ENCODE data around the gene LRG1.
A peak's percentile ranks its signal among the peaks of the same experiment; 100 is the strongest.
"Not testable (repeated sequence)": the region's sequence is repeated elsewhere in the genome, so short reads cannot be mapped to it uniquely, and the experiment has no call there.

Gene LRG1

GRCh38 chr19:4550018-4550417 is 10.2 kb upstream of the LRG1 start:
- TF ChIP-seq, protein P1, sequence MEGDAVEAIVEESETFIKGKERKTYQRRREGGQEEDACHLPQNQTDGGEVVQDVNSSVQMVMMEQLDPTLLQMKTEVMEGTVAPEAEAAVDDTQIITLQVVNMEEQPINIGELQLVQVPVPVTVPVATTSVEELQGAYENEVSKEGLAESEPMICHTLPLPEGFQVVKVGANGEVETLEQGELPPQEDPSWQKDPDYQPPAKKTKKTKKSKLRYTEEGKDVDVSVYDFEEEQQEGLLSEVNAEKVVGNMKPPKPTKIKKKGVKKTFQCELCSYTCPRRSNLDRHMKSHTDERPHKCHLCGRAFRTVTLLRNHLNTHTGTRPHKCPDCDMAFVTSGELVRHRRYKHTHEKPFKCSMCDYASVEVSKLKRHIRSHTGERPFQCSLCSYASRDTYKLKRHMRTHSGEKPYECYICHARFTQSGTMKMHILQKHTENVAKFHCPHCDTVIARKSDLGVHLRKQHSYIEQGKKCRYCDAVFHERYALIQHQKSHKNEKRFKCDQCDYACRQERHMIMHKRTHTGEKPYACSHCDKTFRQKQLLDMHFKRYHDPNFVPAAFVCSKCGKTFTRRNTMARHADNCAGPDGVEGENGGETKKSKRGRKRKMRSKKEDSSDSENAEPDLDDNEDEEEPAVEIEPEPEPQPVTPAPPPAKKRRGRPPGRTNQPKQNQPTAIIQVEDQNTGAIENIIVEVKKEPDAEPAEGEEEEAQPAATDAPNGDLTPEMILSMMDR (IDR thresholded peaks at IDR 0.05; ENCODE audit: borderline replicate concordance, insufficient read depth, low read depth, low read length) = no peak
- H3K4me3 ChIP-seq (ENCODE audit: low read depth, low read length) = no peak overlapping the region

GRCh38 chr19:4548238-4548584 is 8.4 kb upstream of the LRG1 start:
- TF ChIP-seq, protein P1 (IDR thresholded peaks at IDR 0.05; ENCODE audit: borderline replicate concordance, insufficient read depth, low read depth, low read length) = no peak
- H3K4me3 ChIP-seq (ENCODE audit: low read depth, low read length) = no peak overlapping the region

- no peak overlapping the region for H3K4me3 ChIP-seq (ENCODE audit: low read depth, low read length)
- TF ChIP-seq, protein P1 (IDR thresholded peaks at IDR 0.05; ENCODE audit: borderline replicate concordance, insufficient read depth, low read depth, low read length) = peak; percentile 51
These were observed 7.7 kb upstream of the LRG1 start for GRCh38 chr19:4547303-4548237.

DNA sequence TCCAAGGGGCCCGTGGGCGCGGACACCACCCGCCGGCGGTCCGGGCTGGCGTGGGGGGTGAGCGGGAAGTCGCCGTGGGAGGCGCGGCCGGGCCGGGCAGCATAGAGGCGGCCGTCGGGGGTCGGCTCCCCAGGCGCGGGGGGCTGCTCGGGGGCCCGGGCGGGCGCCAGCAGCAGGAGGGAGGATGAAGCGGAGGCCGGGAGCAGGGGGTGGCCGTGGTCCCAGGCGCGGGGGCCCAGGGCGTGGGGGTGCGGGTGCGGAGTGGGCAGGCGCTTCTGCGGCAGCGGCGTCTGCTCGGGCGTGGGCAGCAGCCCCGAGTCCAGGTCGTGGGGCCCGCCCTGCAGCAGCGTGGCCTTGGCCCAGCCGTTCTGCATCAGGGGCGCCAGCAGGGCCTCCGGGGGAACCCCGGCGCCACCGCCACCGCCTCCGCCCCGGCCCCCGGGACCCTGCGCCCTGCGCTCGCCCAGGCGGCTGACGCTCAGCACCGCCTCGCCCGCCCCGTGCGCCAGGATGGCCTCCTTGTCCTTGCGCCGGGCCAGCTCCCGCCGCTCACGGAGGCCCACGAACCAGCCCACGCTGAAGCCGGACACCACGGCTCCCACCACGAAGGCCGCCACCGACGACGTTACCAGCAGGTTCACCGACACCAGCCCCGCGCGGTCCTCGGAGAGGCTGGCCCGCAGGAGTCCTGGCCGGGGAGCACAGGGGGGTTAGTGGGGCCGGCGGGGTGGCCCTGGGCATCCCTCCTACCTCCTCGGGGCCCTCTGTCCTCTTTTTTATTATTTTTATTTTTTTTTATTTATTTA is 4.2 kb upstream of the LRG1 start:
- TF ChIP-seq, protein P1 (IDR thresholded peaks at IDR 0.05; ENCODE audit: borderline replicate concordance, insufficient read depth, low read depth, low read length) = no peak
- no peak overlapping the region for H3K4me3 ChIP-seq (ENCODE audit: low read depth, low read length)

DNA sequence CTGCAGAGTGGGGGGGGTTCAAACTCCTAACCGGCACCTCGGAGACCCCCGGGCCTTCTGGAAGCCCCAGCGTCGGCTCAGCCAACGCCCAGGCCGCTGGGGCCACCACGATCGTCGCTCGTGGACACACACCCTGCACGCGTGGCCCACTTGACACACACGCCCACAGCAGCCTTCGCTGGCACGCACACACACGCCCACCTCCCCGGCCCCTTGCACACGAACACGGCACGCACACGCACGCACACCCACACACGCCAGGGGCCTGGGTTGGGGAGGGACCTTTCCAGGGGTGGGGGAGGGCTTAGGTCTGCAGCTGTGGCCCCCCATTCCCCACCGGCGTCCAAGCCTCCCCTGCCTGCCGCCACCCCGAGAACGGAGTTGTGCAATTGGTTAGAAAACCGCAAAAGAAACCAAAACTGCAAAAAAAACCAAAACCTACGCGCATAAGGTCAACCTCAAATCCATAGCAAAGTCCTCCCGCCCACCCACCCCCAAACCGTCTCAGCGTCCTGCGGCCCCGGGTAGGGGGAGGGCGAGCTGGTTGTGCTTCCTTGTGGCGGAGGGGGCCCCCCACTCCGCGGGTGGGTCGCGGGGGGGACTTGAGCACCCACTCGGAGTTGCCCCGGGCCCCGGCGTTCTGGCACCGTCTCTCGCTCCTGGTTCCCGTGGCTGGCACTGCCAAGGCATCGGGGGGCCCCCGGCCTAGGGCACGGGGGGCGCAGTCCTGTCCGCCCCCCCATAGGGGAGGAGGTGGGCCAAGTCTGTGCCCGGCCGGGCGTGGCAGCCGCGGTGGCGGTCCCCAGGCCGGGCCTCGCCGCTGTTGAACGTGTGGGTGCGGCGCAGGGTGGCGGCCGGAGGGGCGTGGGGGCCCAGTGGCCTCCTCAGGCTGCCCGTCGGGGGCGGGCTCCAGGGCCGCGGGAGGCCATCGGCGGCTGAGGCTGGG is 3.3 kb upstream of the LRG1 start:
- no peak overlapping the region for H3K4me3 ChIP-seq (ENCODE audit: low read depth, low read length)
- TF ChIP-seq, protein P1 (IDR thresholded peaks at IDR 0.05; ENCODE audit: borderline replicate concordance, insufficient read depth, low read depth, low read length) = no peak

DNA sequence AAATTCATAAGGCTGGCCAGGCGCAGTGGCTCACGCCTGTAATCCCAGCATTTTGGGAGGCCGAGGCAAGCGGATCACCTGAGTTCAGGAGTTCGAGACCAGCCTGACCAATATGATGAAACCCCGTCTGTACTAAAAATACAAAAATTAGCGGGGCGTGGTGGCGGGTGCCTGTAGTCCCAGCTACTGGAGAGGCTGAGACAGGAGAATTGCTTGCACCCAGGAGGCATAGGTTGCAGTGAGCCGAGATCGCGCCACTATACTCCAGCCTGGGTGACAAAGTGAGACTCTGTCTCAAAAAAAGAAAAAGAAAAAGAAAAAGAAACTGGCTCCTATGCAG is 1.9 kb upstream of the LRG1 start:
- H3K4me3 ChIP-seq (ENCODE audit: low read depth, low read length) = not testable (repeated sequence)
